ENCODE measurements around the gene LTK.

Gene LTK

DNA sequence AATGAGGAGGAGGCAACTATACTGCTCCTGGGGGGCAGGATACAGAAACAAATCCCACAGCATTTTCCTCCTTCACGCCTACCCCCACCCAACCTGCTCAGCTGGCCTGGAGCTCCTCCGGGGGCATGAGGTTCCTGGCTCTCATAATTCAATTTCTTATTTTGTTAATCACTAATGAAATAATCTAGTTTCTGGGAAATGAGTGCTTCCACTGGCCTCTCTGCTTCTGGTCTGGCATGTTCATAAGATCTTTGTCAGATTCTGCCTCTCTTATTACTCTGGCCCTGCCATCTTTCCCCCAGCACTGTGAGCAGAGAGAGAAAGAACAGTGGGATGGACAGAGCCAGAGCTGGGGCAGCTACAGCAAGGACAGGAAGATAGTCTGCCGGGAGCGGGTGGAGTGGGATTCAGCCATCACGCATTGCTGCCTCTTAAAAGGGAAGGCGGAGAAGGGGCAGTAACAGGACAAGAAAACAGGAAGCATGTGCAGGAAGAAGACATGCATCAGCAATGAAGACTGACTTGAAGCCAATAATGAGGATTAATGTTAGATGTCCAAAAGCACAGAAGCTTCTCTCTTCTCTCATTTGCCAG lies 16.8 kb upstream of the LTK start:
- DNase-seq (ENCODE audit: low spot score): no peak

DNA sequence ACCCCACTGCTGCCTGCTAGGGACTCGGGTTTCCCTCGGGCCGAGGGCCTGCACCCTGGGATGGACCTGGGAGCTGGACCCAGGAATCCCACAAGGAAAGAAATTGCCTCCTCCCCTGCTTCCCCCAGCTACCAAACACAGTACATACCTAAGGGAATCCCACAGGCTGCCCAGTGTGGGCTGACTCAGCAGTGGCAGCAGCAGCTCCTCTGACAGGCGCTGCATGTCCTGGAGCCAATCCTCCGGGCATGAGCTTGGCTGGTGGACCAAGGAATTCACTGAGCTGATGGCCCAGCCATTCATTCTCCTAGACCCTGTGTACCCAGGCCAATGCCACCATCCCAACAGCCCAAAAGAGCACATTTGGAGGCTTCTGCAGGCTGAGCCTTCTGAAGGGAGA lies 9.5 kb upstream of the LTK start:
- no peak for DNase-seq (ENCODE audit: low spot score)

DNA sequence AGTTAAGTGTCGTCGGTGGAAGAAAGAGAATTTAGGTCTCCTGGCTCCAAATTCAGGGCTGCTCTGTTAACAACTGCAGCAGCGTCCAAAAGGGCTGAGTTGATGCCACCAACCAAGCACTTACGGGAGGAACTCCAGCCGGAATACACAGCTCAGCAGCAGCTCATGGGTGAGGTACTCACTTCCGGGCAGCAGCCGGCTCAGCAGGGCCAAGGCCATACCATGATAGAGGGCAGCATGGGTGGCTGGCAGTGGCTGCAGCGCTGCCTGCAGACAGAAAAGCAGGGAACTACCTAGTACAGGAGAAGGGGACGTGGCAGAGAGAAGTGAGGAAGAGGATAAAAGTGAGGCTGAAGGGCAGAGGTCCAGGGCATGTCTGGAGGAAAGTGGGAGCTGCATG lies 8.0 kb upstream of the LTK start:
- no peak for DNase-seq (ENCODE audit: low spot score)

DNA sequence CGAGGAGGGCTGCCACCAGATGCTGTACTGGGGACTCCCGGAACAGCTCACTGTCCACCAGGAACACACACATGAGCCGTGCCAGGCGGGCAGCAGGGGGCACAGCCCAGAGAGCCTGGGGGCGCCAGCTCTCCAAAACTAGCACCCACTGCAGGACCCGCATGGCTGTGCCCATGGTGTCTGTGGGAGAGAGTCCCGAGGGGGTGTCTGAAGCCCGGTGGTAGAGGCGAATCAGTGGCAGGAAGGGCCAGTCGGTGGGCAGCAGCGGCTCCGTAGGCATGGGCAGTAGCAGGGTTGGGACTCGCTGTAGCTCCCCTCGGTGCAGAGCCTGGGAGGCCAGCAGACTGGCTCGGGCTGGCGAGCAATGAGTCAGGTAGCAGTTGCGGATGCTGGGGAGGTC lies 7.0 kb upstream of the LTK start:
- no peak for DNase-seq (ENCODE audit: low spot score)

DNA sequence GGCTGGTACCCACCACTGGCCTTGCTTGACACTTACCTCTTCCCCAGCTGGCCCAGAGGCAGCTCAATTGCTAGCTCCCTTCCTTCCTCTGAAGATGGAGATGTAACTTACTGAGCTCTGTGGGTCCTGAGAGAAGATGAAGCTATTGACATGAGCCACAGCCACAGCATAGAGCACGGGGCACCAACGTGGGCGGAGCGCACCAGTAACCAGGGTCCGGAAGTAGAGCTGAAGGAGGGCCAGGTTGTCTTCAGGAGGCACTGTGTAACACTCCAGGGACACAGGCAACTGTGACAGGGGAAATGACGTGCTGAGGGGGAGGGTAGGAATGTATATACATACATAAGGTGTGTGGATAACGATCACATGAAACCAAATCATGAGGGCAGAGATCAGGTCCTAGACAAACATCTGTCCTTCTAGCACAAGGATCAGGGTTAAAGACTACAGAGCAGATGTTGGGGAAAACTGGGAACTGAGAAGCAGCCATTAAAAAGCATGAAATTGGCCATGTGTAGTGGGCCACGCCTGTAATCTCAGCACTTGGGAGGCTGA lies 4.3 kb upstream of the LTK start:
- no peak for DNase-seq (ENCODE audit: low spot score)

DNA sequence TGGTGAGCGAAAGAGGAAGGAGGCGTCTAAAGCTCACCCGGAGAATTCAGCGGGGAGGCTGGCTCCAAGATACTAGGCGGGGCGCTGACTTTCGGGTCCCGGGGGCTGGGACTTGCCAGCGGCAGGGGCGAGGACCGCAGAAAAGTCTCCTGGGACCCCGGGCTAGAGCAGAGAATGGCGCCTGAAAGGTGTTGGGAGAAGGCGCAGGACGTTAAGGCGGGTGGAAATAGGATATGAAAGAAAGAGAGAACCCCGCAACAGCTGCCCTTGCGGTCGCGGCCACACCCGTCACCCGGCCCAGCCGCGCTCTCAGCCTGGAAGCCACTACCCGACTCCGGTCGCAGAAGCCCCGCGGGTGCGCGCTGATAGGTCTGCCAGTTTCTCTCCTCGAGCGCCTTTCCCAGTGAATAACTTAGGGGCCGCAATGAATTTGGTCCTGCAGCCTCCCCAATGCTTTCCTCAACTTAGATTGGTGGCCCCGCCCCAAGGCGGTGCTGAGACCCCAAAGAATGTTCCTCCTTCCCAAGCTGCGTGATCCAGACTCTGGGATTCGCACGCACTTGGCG lies 604 bp downstream of the LTK start:
- no peak for DNase-seq (ENCODE audit: low spot score)

DNA sequence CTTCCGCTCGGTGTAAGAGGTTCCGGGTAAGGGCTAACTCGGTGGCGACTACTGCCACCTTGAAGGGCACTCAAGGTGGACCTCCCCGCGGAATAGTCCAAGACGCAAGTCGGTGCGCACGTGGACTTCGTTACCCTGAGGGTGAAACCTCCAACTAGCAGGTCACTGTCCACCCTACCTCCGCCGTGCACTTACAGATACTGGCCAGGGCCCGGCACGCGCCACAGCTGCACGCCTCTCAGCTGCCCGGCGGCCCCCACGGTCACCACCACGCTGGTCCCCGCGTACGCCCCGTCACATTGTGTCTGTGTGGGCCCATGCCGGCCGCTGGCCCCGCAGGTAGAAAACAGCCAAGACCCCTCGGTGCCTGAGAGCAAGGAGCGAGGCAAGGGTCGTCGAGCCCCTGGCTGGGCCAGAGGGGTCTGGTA lies 1.1 kb downstream of the LTK start:
- no peak for DNase-seq (ENCODE audit: low spot score)

DNA sequence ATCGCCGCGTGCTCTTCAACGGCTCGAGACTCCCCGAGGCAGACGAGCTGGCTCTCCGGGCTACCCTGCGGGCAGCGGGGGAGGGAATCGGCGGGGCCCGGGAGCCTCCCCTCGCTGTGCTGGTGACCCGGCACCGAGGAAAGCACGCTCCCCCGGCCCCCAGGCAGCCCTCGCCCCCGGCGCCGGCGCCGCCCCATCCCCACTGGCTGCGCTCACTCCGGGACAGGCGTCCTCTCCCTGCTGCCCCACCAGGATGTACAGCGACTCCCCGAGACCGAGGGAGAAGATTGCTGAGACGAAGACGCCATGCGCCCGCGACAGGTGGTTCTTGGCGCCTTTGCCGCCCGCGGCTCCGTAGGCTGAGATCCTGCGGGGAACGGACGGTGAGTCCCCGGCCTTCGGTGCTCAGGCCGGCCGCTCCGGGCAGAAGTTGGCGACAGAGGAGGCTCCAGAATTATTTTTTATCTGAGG lies 1.7 kb downstream of the LTK start:
- DNase-seq (ENCODE audit: low spot score): no peak

DNA sequence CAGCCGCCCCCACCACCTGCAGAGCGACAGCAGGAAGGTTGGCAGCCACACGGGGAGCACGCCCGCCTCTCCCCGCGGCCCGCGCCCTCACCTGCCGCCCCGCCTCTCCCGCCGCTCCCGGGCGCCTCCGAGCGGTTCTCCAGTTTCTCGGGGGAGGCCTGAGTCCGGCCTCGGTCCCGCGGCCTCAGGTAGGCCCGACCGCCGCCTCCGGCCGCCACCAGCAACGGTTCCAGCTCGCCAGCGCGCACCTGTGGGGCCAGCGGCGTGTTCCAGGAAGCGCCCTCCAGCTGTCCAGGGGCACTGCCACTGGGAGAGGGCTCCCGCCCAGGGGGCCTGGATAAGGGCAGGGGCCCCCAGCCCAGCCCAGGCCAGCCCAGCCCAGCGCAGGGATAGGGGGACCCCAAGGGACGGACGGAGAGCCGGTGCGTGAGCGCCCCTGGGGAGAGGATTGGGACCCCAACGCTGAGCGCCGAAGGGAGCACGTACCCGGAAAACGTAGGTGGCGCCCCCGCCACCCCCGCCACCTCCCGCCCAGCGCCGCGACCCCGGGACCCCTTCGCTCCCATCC lies 2.2 kb downstream of the LTK start:
- no peak for DNase-seq (ENCODE audit: low spot score)

DNA sequence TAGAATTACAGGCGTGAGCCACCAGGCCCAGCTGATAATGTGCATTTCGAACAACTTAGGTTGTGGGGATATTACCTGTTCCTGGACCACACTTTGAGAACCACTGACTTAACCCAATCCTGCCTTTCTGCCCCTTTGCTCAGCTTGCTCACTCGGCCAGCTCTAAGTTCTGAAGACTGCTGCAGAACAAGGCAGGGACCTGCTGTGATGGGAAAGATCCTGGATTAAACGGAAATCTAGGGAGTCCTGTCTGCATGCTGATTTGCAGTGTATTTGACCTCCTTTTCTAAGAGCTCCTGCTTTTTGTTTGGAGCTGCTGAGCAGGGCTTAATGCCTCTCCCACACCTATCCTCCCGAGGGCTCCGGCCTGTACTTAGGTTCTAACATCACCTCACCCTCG lies 2.9 kb downstream of the LTK start:
- DNase-seq (ENCODE audit: low spot score): no peak

DNA sequence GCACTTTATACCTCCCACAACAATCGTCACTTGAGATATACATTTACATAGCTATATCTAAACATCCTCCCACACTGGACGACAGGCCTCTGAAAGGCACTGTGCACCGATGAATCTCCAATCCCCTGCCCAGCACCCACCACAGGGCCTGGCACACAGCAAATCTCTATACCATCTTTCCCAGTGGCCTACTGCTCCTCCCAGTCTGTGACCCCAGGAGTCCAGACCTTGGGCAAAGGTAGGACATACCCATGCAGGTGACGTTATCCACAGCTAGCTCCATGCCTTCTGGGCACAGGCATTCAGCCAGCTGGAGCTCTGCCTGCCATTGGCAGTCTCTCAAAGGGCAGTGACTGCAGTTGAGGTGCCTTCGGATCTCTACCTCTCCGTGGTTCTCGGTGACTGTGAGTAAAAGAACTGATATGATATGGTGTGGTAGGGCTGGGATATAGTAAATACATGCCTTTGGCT lies 5.8 kb downstream of the LTK start:
- DNase-seq (ENCODE audit: low spot score): no peak

DNA sequence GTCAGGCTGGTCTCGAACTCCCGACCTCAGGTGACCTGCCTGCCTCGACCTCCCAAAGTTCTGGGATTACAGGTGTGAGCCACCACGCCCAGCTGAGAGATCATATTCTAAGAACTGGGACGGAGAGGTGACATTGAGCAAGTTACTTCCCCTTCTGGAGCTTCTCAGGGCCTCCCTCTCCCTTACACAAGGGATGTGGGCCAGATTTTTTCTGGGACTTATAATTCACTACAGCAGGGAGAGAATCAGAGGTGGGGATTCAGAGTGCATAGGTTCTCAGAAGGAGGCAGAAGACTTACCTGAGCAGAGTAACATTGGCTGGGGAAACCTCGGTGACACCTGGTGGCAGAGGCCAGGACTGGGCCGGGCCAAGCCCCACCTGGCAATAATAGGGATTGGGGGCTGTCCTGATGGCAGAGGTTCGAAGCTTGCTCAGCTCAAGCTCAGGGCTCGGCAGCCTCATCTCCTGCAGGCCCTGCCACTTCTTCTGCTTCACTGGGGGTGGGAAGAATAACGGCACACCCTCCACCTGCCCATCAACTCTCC lies 6.8 kb downstream of the LTK start:
- DNase-seq (ENCODE audit: low spot score): no peak

DNA sequence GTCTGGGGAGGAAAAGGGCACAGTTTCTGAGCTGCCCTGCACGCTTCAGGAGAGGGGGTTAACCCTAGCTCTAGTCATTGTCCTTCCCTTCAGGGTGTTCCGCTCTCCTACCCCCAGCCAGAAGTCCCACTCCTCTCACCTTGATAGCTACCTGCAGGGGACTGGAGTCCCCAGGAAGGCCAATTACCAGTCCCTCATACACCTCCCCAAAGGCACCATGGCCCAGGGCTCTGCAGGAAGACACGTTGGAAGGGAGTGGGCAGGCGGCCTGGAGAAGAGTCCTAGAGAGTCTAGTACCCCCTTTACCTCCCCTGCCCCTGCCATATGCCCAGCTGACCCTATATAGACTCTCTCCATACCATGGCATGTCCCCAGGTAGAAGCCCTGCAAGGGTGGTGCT lies 7.9 kb downstream of the LTK start:
- no peak for DNase-seq (ENCODE audit: low spot score)

DNA sequence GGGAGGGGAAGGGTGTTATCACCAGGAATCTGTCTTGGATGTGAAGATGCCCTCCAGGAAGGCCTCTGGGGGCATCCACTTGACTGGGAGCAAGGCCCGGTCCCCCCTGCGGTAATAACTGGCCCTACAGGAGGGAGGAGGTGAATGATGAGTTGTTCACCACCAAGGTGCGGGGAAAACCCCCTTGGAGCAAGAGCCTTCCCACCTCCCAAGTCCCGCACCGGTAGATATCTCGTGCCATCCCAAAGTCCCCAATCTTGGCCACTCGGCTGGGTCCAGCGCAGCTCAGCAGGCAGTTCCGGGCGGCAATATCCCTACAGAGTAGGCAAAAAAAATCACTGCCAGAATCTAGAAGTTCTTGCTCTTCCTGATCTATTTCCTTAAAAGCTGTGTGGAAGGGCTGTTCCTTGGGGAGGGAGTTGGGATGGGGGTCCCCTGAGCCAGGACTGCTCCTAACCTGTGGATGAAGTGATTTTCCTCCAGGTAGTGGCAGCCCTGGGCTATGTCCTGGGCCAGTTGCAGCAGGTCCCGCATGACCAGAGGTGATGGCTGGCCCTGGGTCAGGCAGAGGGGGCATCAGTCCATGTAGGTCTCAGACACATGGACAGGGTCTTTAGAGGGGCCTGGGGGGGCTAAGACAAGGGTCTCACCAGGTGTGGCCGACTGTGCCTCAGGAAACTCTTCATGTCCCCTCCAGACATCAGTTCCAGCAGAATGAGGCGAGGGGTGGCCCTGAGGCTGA lies 8.7 kb downstream of the LTK start:
- no peak for DNase-seq (ENCODE audit: low spot score)

DNA sequence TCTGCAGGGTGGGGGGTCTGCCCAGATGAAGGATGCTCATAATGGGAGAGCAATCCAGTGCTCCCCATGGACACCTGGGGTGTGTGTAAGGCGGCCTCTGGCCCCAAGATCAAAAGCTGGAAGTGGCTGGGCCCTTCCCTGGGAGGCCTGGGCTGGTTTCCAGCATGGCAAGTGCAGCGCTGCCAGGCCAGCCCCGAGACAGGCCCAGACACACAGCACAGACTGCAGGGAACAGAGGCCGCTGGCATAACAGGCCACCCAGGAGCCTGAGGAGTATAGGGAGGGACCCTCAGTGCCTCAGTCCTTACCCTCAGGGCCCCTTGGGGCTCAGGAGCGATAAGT lies 10.0 kb downstream of the LTK start:
- no peak for DNase-seq (ENCODE audit: low spot score)

DNA sequence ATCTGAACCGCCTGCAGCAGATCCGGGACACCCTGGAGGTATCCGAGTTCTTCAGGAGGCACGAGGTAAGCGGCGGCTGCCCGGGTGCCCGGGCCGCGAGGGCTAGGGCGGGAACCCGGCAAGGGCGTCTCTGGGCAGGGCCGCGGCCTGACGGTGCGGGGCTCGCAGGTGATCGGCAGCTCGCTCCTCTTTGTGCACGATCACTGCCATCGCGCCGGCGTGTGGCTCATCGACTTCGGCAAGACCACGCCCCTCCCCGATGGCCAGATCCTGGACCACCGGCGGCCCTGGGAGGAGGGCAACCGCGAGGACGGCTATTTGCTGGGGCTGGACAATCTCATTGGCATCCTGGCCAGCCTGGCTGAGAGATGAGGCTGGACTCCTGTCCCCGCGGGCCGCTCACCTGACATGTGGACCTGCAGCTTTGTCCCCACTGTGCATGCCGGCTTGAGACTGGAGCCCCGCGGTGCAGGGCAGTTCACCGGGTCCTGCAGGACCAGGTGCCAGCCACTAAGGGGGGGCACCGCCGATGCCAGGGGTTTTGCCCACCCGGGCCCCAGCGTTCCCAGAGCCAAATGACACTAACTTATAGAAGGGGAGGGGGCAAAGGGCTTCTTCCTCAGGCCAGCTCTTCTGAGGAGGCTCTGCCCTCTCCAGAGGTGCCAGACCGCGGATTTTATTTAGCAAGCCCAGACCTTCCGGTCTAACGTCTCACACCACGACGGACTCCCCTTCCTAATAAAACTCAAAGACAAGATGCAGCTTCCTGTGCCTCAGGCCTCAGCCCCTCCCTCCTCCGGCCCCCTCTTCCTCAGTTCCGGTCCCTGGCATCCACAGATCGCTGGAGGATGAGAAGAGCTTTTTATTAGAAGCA lies 10.6 kb downstream of the LTK start:
- DNase-seq (ENCODE audit: low spot score): no peak

DNA sequence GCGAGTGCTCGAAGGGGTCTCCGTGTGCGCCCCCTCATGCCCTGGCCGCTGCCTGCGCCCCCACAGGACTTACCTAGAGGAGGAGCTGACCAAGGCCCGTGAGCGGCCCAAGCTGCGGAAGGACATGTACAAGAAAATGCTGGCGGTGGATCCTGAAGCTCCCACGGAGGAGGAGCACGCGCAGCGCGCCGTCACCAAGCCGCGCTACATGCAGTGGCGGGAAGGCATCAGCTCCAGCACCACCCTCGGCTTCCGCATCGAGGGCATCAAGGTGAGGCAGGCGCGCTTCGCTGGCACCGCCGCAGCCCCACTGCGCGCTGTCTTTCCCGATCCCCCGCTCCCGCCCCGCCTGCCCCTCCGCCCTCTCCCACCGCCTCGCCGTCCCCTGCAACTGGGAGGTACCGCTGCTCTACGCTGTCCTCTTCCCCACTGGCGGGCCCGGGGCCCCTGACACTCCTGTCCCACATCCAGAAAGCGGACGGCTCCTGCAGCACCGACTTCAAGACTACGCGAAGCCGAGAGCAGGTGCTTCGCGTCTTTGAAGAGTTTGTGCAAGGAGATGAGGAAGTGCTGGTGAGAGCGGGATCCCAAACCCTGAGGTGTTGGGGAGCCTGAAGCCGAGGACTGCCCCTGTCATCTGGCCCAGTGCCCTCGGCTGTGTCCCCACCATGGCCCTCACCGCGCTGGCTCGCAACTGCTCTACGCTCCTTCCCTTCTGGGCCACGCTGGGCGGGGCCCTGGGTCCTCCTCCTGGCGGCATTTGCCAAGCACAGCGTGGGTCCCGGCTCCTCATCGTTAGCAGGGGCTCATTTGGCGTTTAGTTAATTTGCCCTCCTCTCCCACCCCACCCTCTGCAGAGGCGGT lies 11.5 kb downstream of the LTK start:
- no peak for DNase-seq (ENCODE audit: low spot score)

DNA sequence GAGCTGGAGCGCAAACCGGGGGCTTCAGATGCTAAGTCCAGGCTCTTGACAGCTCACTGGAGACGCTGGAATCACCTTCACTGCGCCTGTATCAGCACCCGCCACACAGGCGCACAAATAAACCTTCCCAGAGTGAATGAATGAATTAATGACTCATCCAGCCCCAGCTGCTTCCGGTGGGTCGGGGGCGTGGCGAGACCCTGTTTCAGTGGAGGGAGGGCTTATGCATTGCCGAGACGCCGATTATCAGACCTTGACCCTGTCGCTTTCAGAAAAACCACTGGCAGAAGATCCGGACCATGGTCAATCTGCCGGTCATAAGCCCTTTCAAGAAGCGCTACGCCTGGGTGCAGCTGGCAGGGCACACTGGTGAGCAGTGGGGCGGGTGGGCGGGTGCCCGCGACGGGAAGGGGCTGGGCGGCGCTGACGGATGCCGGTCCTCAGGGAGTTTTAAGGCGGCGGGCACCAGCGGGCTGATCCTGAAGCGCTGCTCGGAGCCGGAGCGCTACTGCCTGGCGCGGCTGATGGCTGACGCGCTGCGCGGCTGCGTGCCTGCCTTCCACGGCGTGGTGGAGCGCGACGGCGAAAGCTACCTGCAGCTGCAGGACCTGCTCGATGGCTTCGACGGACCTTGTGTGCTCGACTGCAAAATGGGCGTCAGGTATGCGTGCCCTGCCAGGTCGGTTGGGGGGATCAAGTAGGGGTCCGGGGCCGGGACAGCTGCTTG lies 12.3 kb downstream of the LTK start:
- DNase-seq (ENCODE audit: low spot score): no peak

DNA sequence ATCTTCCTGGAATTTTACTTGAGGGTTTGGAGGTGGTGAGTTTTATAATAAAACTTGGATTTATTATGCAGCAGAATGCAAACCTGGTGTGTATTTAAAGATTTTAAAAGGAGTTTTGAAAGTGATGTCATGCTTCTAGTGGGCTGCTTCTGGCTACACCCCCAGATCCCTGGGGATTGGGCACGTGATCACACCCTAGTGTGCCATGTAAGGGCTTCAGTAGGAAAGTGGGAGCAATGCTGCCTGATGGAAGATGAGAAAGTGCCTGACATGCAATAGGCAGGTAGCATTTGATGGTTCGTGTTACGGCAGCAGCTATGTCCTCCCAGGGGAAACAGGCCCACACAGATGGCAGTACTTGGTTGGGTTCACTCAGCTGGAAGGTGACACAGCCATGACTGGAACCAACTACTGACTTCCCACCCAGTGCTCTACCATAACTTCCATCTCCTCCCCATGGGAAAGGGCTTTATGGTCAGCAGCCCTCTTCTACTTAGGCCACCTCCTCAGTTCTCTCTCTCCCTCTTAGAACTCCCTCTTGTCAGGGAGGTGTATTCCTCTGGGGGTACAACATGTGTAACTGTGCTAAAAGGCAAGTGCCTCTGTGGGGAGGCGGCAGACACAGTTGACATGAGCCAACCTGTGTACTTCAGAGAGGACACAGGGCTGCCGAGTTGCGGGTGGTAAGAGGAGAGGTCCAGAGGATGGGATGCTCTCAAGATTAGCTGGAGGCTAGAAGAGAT lies 14.3 kb downstream of the LTK start:
- peak; percentile 56 for DNase-seq (ENCODE audit: low spot score)
